H1 (cell line): ENCODE data around the gene NEK10. TPM values are rescaled to one million over a fixed set of nuclear protein-coding genes. Genes with fewer than 3 reads are reported as not detected.

Experiments used
- CTCF ChIA-PET: fragments of 300-600 bp; sonication (Branson Sonifier 250); formaldehyde crosslinking; loops from one replicate; lab custom pipeline; 2021; ENCODE audit not compliant: partially characterized antibody; lab: Charles Lee
- POLR2A ChIA-PET: fragments of 300-600 bp; sonication (Branson Sonifier 250); formaldehyde crosslinking; loops from one replicate; lab custom pipeline; 2021; ENCODE audit warnings: inconsistent platforms; ENCODE audit not compliant: partially characterized antibody; lab: Charles Lee
- DNase-seq, 2 experiments: peaks; one replicate each; pipeline versions ENCODE4 v3.0.0 to v3.0.0-alpha.2; 2010 to 2022; ENCODE audit warnings: low spot score in 2 of 2, low read depth in 1 of 2, mixed read lengths in 1 of 2
- FAIRE-seq: peaks from 2 replicates; lab custom pipeline; 2011; peaks lifted over from hg19 to GRCh38; lab: Jason Lieb, UNC
- H2AFZ ChIP-seq: 2 replicates; pipeline ENCODE4 v1.8.1; 2012; ENCODE audit warnings: low read length, inconsistent platforms
- H2AK5ac ChIP-seq: 2 replicates; pipeline ENCODE4 v1.6.1; 2013; ENCODE audit warnings: low read depth, low read length
- H2BK120ac ChIP-seq: replicated peaks from 2 replicates; pipeline ENCODE3; 2013; ENCODE audit warnings: low read depth, low read length, inconsistent platforms
- H2BK12ac ChIP-seq: 2 replicates; pipeline ENCODE4 v1.6.1; 2013; ENCODE audit warnings: low read depth, low read length
- H2BK15ac ChIP-seq: 2 replicates; pipeline ENCODE4 v1.6.1; 2013; ENCODE audit warnings: low read length
- H2BK20ac ChIP-seq: 2 replicates; pipeline ENCODE4 v1.6.1; 2013; ENCODE audit warnings: low read length
- H2BK5ac ChIP-seq: 2 replicates; pipeline ENCODE4 v1.6.1; 2013; ENCODE audit warnings: low read depth, low read length
- H3K14ac ChIP-seq: 2 replicates; pipeline ENCODE4 v1.6.1; 2013; ENCODE audit warnings: inconsistent platforms; ENCODE audit not compliant: insufficient read length
- H3K18ac ChIP-seq: 2 replicates; pipeline ENCODE4 v1.6.1; 2013; ENCODE audit warnings: low read length; ENCODE audit errors: extremely low read depth
- H3K23ac ChIP-seq: 2 replicates; pipeline ENCODE4 v1.6.1; 2013; ENCODE audit warnings: inconsistent platforms; ENCODE audit not compliant: insufficient read length
- H3K23me2 ChIP-seq: 2 replicates; pipeline ENCODE4 v1.6.1; 2013; ENCODE audit warnings: low read depth, low read length
- H3K27ac ChIP-seq: 2 replicates; pipeline ENCODE4 v1.6.1; 2011; ENCODE audit warnings: low read depth, low read length, inconsistent platforms
- H3K27me3 ChIP-seq, 4 experiments: replicated peaks in 1 of 4; 1 replicate in 1 of 4; 2 replicates in 3 of 4; pipeline versions ENCODE4 v1.6.1 to v1.8.1; 2011 to 2013; ENCODE audit warnings: low read length in 3 of 4, mild to moderate bottlenecking in 3 of 4, inconsistent platforms in 2 of 4, mixed read lengths in 2 of 4, moderate library complexity in 1 of 4; ENCODE audit not compliant: control insufficient read depth in 3 of 4, insufficient read depth in 3 of 4; ENCODE audit errors: extremely low read depth in 1 of 4
- H3K36me3 ChIP-seq, 4 experiments: 2 replicates each; pipeline versions ENCODE4 v1.6.1 to v1.8.1; 2011 to 2013; ENCODE audit warnings: mild to moderate bottlenecking in 4 of 4, low read length in 3 of 4, moderate library complexity in 2 of 4, control low read depth in 1 of 4, inconsistent platforms in 1 of 4; ENCODE audit not compliant: insufficient read depth in 4 of 4, control insufficient read depth in 2 of 4
- H3K4ac ChIP-seq: replicated peaks from 2 replicates; pipeline ENCODE3; 2013; ENCODE audit warnings: low read length, low read depth, mixed read lengths, inconsistent platforms; ENCODE audit not compliant: insufficient read length
- H3K4me1 ChIP-seq, 4 experiments: replicated peaks in 1 of 4; 1 replicate in 1 of 4; 2 replicates in 3 of 4; pipeline versions ENCODE4 v1.6.1 to v1.8.1; 2011 to 2013; ENCODE audit warnings: low read length in 3 of 4, inconsistent platforms in 2 of 4, mixed read lengths in 1 of 4; ENCODE audit not compliant: insufficient read depth in 4 of 4, control insufficient read depth in 3 of 4
- H3K4me2 ChIP-seq, 2 experiments: 2 replicates each; pipeline versions ENCODE4 v1.6.1 to v1.8.1; 2011 to 2013; ENCODE audit warnings: low read depth in 2 of 2, low read length in 2 of 2, control low read depth in 1 of 2, inconsistent platforms in 1 of 2, mild to moderate bottlenecking in 1 of 2; ENCODE audit not compliant: insufficient read depth in 1 of 2
- H3K4me3 ChIP-seq, 4 experiments: fragments of 200-600, 300-600 bp in 1 of 4; sonication (generic), shearing (Covaris generic), sonication (Bioruptor Twin) in 1 of 4; 2 replicates each; pipeline versions ENCODE4 v1.5.1 to v1.8.1; 2011 to 2016; ENCODE audit warnings: low read length in 4 of 4, low read depth in 3 of 4, control low read depth in 2 of 4, inconsistent platforms in 2 of 4, mild to moderate bottlenecking in 2 of 4, mixed read lengths in 1 of 4, moderate library complexity in 1 of 4; ENCODE audit not compliant: insufficient read depth in 2 of 4; ENCODE audit errors: extremely low read depth in 1 of 4
- H3K56ac ChIP-seq: replicated peaks from 2 replicates; pipeline ENCODE3; 2013; ENCODE audit warnings: low read depth, mild to moderate bottlenecking, mixed read lengths, low read length, inconsistent platforms; ENCODE audit not compliant: insufficient read length
- H3K79me1 ChIP-seq: 2 replicates; pipeline ENCODE4 v1.6.1; 2013; ENCODE audit warnings: low read depth, low read length, control low read depth
- H3K79me2 ChIP-seq, 2 experiments: 2 replicates each; pipeline versions ENCODE4 v1.6.1 to v1.8.1; 2012 to 2013; ENCODE audit warnings: low read length in 2 of 2, mild to moderate bottlenecking in 2 of 2, inconsistent platforms in 1 of 2; ENCODE audit not compliant: insufficient read depth in 2 of 2, control insufficient read depth in 1 of 2
- H3K9ac ChIP-seq, 4 experiments: replicated peaks in 1 of 4; 1 replicate in 1 of 4; 2 replicates in 3 of 4; pipeline versions ENCODE4 v1.6.1 to v1.8.1; 2011 to 2013; ENCODE audit warnings: low read depth in 3 of 4, low read length in 3 of 4, control low read depth in 2 of 4, mild to moderate bottlenecking in 2 of 4, moderate library complexity in 2 of 4, inconsistent platforms in 1 of 4; ENCODE audit errors: extremely low read depth in 1 of 4
- H3K9me3 ChIP-seq, 2 experiments: 2 replicates each; pipeline versions ENCODE4 v1.6.1 to v1.8.1; 2012 to 2013; ENCODE audit warnings: mild to moderate bottlenecking in 2 of 2, moderate library complexity in 2 of 2, control low read depth in 1 of 2, inconsistent platforms in 1 of 2, low read depth in 1 of 2, low read length in 1 of 2, mixed read lengths in 1 of 2; ENCODE audit not compliant: insufficient read depth in 2 of 2
- H4K20me1 ChIP-seq, 2 experiments: replicated peaks in 1 of 2; 2 replicates each; pipeline versions ENCODE3 to v1.8.1; 2011 to 2013; ENCODE audit warnings: inconsistent platforms in 2 of 2, low read length in 2 of 2, mild to moderate bottlenecking in 1 of 2; ENCODE audit not compliant: insufficient read depth in 2 of 2, control insufficient read depth in 1 of 2
- H4K5ac ChIP-seq: 2 replicates; pipeline ENCODE4 v1.6.1; 2013; ENCODE audit warnings: low read length, low read depth, mixed read lengths, inconsistent platforms; ENCODE audit not compliant: insufficient read length
- H4K8ac ChIP-seq: 2 replicates; pipeline ENCODE4 v1.8.0; 2013; ENCODE audit warnings: mild to moderate bottlenecking, moderate library complexity, low read length, inconsistent platforms; ENCODE audit not compliant: insufficient read depth; ENCODE audit errors: extremely low read depth
- H4K91ac ChIP-seq: replicated peaks from 2 replicates; pipeline ENCODE3; 2013; ENCODE audit warnings: low read length, mixed read lengths, inconsistent platforms; ENCODE audit not compliant: insufficient read length
- CHD1 ChIP-seq: IDR thresholded peaks from 2 replicates; pipeline ENCODE4 v1.6.1; 2012; ENCODE audit warnings: low read depth, low read length, improper control_type of control experiment
- EGR1 ChIP-seq: IDR thresholded peaks from 2 replicates; pipeline ENCODE4 v1.6.1; 2011; ENCODE audit warnings: low read depth, low read length, borderline replicate concordance
- HDAC6 ChIP-seq: IDR thresholded peaks from one replicate; pipeline ENCODE4 v1.7.1; 2012; ENCODE audit warnings: low read depth, mild to moderate bottlenecking, inconsistent platforms, low read length, moderate library complexity
- RBBP5 ChIP-seq: IDR thresholded peaks from 2 replicates; pipeline ENCODE4 v1.7.1; 2012; ENCODE audit warnings: low read depth, mild to moderate bottlenecking, inconsistent platforms, low read length, moderate library complexity, borderline replicate concordance
- SAP30 ChIP-seq: fragments of 300-600 bp; sonication (generic); IDR thresholded peaks from 2 replicates; pipeline ENCODE4 v1.7.1; 2012; ENCODE audit warnings: low read length, moderate library complexity, mild to moderate bottlenecking, inconsistent platforms; ENCODE audit not compliant: insufficient read depth, insufficient replicate concordance
- SIRT6 ChIP-seq: IDR thresholded peaks from one replicate; pipeline ENCODE4 v1.7.1; 2012; ENCODE audit warnings: low read length, inconsistent platforms
- WGBS, 2 experiments: shearing (Covaris generic) in 1 of 2; methylation state at CpG; one replicate each; pipeline versions ENCODE4 v1.1.6 to v1.1.7; 2013 to 2015; ENCODE audit warnings: low lambda C conversion rate in 2 of 2, mixed read lengths in 2 of 2, inconsistent platforms in 1 of 2, low coverage in 1 of 2, missing lambda C conversion rate in 1 of 2; ENCODE audit not compliant: insufficient replicate concordance in 2 of 2, insufficient coverage in 1 of 2, insufficient read length in 1 of 2; ENCODE audit errors: extremely low coverage in 1 of 2, missing lambda C conversion rate in 1 of 2; 5-methylcytosine and 5-hydroxymethylcytosine counted together
- polyA plus RNA-seq, 7 experiments: library from polyadenylated mRNA; depleted of rRNA in 3 of 7; stranded (reverse) in 5 of 7; unstranded in 2 of 7; fragments of >200 nt in 5 of 7; fragments of 200-250 nt in 2 of 7; gene quantifications; 1 replicate in 5 of 7; 2 replicates in 1 of 7; 4 replicates in 1 of 7; pipeline versions ENCODE4 v1.2.1 to v1.2.3, GENCODE V29; 2011 to 2013; ENCODE audit warnings: missing spikeins in 2 of 7, mixed read lengths in 2 of 7
- total RNA-seq: library from RNA; stranded (reverse); fragmentation: NEBNext Ultra II Directional; extraction: Animal tissue kit (Norgen Biotek cat#: 25700); gene quantifications from 2 replicates; pipeline ENCODE4 v1.2.1, GENCODE V29; 2021

NEK10 gene
- total and polyA plus RNA-seq, 2 of the 8 experiments (the other 6 are each of a cell fraction or from before 2014, with no cell fraction given): 0.18 to 0.50 TPM

DNA sequence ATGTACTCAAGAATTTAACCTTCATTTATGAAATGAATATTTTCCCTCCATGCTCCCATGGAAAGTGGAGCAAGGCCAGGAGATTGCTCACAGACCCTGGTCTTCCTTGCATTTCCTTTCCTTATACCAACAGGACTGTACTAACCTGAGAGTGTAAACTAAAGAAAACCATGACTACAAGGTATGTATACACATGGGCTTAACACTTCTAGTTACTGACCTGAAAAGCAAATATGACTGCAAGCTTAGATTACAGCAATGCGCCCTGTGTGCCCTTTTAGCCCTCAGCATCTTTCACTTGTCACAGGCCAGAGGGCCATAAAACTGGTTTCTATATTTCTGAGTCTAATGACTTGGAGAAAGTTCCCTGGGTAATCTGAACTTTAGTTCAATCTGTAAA, 52.1 kb downstream of the NEK10 start:
- 95% methylated on average over 1 of the region's 1 CpG; no CpG with 5 or more reads in 1 of the 2 experiments for WGBS, 2 experiments
- FAIRE-seq (no peak), DNase-seq (no peak)
- H3K18ac ChIP-seq: no peak overlapping the region
- TF ChIP-seq RBBP5 (no peak), CHD1 (no peak), HDAC6 (no peak), EGR1 (no peak), SIRT6 (no peak), SAP30 (no peak)
- no peaks in the 10 kb centered on the region for H3K79me1 ChIP-seq
- H3K4ac ChIP-seq: no peak overlapping the region
- no peak overlapping the region for H2BK5ac ChIP-seq
- H2BK120ac ChIP-seq: no peak overlapping the region
- H2BK15ac ChIP-seq: no peak overlapping the region
- H4K91ac ChIP-seq: no peak overlapping the region
- H4K20me1 ChIP-seq: no peaks in the 10 kb centered on the region
- H3K23ac ChIP-seq: no peak overlapping the region
- no peak overlapping the region for H3K14ac ChIP-seq
- H3K27me3 ChIP-seq: no peaks in the 10 kb centered on the region
- H3K79me2 ChIP-seq: no peaks in the 10 kb centered on the region
- CTCF ChIA-PET: no interaction called here
- H3K4me2 ChIP-seq: no peak overlapping the region
- no peak overlapping the region for H3K4me3 ChIP-seq
- no peaks in the 10 kb centered on the region for H3K4me1 ChIP-seq
- no peaks in the 10 kb centered on the region for H3K23me2 ChIP-seq
- no peak overlapping the region for H3K9ac ChIP-seq
- H2BK12ac ChIP-seq: no peak overlapping the region
- H2AFZ ChIP-seq: no peak overlapping the region
- POLR2A ChIA-PET: interaction anchor here (2.1 kb wide), 1 partner anchor 9 kb away, joined by 4 read pairs; no protein-coding TSS in a partner anchor
- no peak overlapping the region for H2AK5ac ChIP-seq
- H3K9me3 ChIP-seq: no peaks in the 10 kb centered on the region
- H2BK20ac ChIP-seq: no peak overlapping the region
- H3K56ac ChIP-seq: no peak overlapping the region
- H3K36me3 ChIP-seq: no peaks in the 10 kb centered on the region
- no peak overlapping the region for H4K5ac ChIP-seq
- H3K27ac ChIP-seq: no peak overlapping the region
- no peak overlapping the region for H4K8ac ChIP-seq
